Activated naive CD4-positive, alpha-beta T cell treated with anti-CD3 and anti-CD28 coated beads, Interleukin-2, amount 10 ng/mL, durations not matched to agents 7 days and 5 days (primary cell): ENCODE measurements around the gene NTM.

ENCODE experiments used
- CTCF ChIA-PET: fragments of 350-600 bp; sonication (Branson Sonifier 250); formaldehyde crosslinking; loops from one replicate; lab custom pipeline; 2021; ENCODE audit warnings: antibody characterized with exemption; lab: Charles Lee
- DNase-seq: peaks from one replicate; pipeline ENCODE4 v3.0.0-alpha.2; 2020
- H3K27ac Mint-ChIP-seq: one replicate; pipeline ENCODE4 v1.8.0; 2021; ENCODE audit warnings: mild to moderate bottlenecking, moderate library complexity, mixed read lengths
- H3K27me3 Mint-ChIP-seq: one replicate; pipeline ENCODE4 v1.8.0; 2021; ENCODE audit warnings: mild to moderate bottlenecking, mixed read lengths
- H3K36me3 Mint-ChIP-seq: one replicate; pipeline ENCODE4 v1.8.0; 2021; ENCODE audit warnings: mixed read lengths
- H3K4me1 Mint-ChIP-seq: one replicate; pipeline ENCODE4 v1.8.0; 2021; ENCODE audit warnings: mixed read lengths
- H3K4me3 Mint-ChIP-seq: one replicate; pipeline ENCODE4 v1.8.0; 2021; ENCODE audit warnings: mild to moderate bottlenecking, moderate library complexity, mixed read lengths
- H3K9me3 Mint-ChIP-seq: one replicate; pipeline ENCODE4 v1.8.0; 2021; ENCODE audit warnings: mixed read lengths

Gene NTM

DNA sequence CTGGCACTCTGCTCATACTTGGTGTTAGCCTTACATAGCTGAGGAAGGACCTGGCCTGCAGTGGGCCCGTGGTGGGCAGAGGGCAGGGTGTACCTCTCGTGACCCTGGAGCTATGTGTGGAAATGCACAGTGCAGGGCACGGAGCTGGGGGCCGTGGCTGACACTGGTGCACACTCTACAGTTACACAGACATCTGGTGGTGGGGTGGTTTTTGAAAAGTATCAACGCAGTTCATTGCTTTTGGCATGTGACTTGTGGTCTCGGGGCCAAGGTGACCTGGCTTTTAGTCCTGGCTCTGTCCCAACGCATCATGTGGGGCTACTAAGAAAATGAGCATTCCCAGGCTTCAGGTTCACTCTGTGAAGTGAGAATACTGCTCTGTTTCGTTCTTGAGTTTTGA lies 553.6 kb downstream of the NTM start:
- H3K9me3 Mint-ChIP-seq, result no peaks in the 10 kb centered on the region
- H3K36me3 Mint-ChIP-seq, result no peaks in the 10 kb centered on the region
- H3K4me3 Mint-ChIP-seq, result no peak overlapping the region
- H3K27me3 Mint-ChIP-seq, result no peaks in the 10 kb centered on the region
- CTCF ChIA-PET, result no interaction called here
- no peak for DNase-seq
- H3K4me1 Mint-ChIP-seq, result no peaks in the 10 kb centered on the region
- H3K27ac Mint-ChIP-seq, result no peak overlapping the region

GRCh38 chr11:131924457-131925201 lies 554.2 kb downstream of the NTM start:
- no peaks in the 10 kb centered on the region for H3K36me3 Mint-ChIP-seq
- H3K9me3 Mint-ChIP-seq, result no peaks in the 10 kb centered on the region
- H3K27me3 Mint-ChIP-seq, result no peaks in the 10 kb centered on the region
- H3K4me1 Mint-ChIP-seq, result no peaks in the 10 kb centered on the region
- no peak overlapping the region for H3K4me3 Mint-ChIP-seq
- H3K27ac Mint-ChIP-seq, result no peak overlapping the region
- CTCF ChIA-PET, result no interaction called here
- DNase-seq, result no peak

- Mint-ChIP-seq H3K27me3 (no peaks in the 10 kb centered on the region), H3K36me3 (no peaks in the 10 kb centered on the region), H3K4me1 (no peaks in the 10 kb centered on the region), H3K9me3 (no peaks in the 10 kb centered on the region), H3K4me3 (no peak overlapping the region), H3K27ac (no peak overlapping the region)
- no peak for DNase-seq
- CTCF ChIA-PET, result no interaction called here
Measured at GRCh38 chr11:131925829-131926228, 555.4 kb downstream of the NTM start.

DNA sequence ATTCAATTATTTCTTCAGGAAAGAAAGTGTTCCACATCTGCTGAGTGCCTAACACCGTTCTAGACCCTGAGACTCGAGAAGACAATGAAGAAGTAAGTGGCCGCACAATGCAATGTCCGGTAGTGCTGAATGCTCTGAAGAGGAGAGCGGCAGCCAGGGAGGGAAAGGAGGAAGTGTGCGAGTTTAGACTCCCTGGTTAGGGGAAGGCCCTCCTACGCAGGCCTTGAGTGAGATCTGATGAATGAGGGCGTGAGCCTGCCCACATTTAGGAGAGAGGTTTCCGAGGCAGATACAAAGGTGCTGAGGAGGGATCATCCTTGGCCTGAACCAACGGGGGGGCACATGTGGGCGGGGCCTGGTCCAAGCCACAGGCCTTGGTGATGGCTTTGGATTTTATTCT lies 558.6 kb downstream of the NTM start:
- no peak for DNase-seq
- H3K4me1 Mint-ChIP-seq, result no peaks in the 10 kb centered on the region
- no peaks in the 10 kb centered on the region for H3K36me3 Mint-ChIP-seq
- H3K4me3 Mint-ChIP-seq, result no peak overlapping the region
- H3K27me3 Mint-ChIP-seq, result no peaks in the 10 kb centered on the region
- H3K9me3 Mint-ChIP-seq, result no peaks in the 10 kb centered on the region
- no peak overlapping the region for H3K27ac Mint-ChIP-seq
- CTCF ChIA-PET, result interaction anchor here (0.7 kb wide), 1 partner anchor 251 kb away, joined by 3 read pairs; no protein-coding TSS in a partner anchor

GRCh38 chr11:131932584-131933325 lies 562.3 kb downstream of the NTM start:
- CTCF ChIA-PET, result no interaction called here
- Mint-ChIP-seq H3K4me3 (no peak overlapping the region), H3K4me1 (no peaks in the 10 kb centered on the region), H3K27me3 (no peaks in the 10 kb centered on the region), H3K27ac (no peak overlapping the region), H3K36me3 (no peaks in the 10 kb centered on the region), H3K9me3 (no peaks in the 10 kb centered on the region)
- DNase-seq, result no peak

DNA sequence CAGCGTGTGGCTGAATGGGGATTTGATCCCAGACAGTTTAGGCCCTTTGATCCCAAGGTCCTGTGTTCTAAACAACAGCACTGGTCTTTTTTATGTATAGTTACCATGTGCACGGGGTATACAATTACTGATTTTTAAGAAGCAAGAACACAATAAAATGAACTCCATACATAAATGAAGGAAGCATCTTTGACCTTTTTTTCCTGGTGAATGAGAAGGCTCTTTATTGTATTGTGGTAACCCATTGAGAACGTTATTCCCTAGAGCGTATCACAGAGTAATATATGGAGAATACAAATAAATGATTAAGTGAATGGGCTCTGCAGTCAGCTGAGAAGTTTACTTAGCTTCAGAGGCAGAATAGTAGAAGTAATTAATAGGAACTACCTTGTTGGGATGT lies 563.6 kb downstream of the NTM start:
- Mint-ChIP-seq H3K4me1 (no peaks in the 10 kb centered on the region), H3K9me3 (peaks cover 3% of the 10 kb centered on the region), H3K4me3 (no peak overlapping the region), H3K27ac (no peak overlapping the region), H3K36me3 (no peaks in the 10 kb centered on the region), H3K27me3 (no peaks in the 10 kb centered on the region)
- DNase-seq, result no peak
- CTCF ChIA-PET, result no interaction called here

DNA sequence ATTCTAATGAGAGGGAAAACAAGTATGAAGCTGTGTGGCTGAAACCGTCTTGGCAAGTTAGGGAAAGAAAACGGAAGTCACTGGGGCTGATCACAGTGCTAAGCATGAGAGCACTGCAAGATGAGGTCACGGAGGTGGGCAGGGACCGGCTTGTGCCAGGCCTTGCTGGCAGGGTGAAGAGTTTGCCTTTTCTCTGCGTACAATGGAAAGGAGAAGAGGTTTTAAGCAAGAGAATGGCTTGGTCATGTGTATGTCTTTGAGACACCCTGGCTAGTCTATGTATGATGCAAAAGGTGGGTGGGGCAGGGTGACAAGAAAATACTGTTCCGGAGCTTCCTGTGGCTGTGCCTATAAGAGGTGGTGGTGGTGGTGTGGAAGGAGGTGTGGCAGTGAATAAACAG lies 567.9 kb downstream of the NTM start:
- no peak overlapping the region for H3K4me3 Mint-ChIP-seq
- no peak for DNase-seq
- H3K27ac Mint-ChIP-seq, result no peak overlapping the region
- H3K4me1 Mint-ChIP-seq, result no peaks in the 10 kb centered on the region
- CTCF ChIA-PET, result no interaction called here
- H3K36me3 Mint-ChIP-seq, result no peaks in the 10 kb centered on the region
- H3K27me3 Mint-ChIP-seq, result no peaks in the 10 kb centered on the region
- H3K9me3 Mint-ChIP-seq, result peaks cover 5% of the 10 kb centered on the region

- no peak for DNase-seq
- Mint-ChIP-seq H3K4me3 (no peak overlapping the region), H3K4me1 (no peaks in the 10 kb centered on the region), H3K36me3 (no peaks in the 10 kb centered on the region), H3K27ac (no peak overlapping the region), H3K27me3 (no peaks in the 10 kb centered on the region), H3K9me3 (peaks cover 7% of the 10 kb centered on the region)
- CTCF ChIA-PET, result no interaction called here
Measured at GRCh38 chr11:131940126-131940525, 569.7 kb downstream of the NTM start.

GRCh38 chr11:131942878-131943277 lies 572.5 kb downstream of the NTM start:
- CTCF ChIA-PET, result no interaction called here
- H3K4me1 Mint-ChIP-seq, result no peaks in the 10 kb centered on the region
- H3K9me3 Mint-ChIP-seq, result peaks cover 7% of the 10 kb centered on the region

GRCh38 chr11:131943295-131943694 lies 572.9 kb downstream of the NTM start:
- Mint-ChIP-seq H3K27me3 (no peaks in the 10 kb centered on the region), H3K4me1 (no peaks in the 10 kb centered on the region), H3K27ac (no peak overlapping the region), H3K36me3 (no peaks in the 10 kb centered on the region), H3K9me3 (peaks cover 7% of the 10 kb centered on the region), H3K4me3 (no peak overlapping the region)
- CTCF ChIA-PET, result no interaction called here
- no peak for DNase-seq

More at GRCh38 chr11:131942878-131943277, 572.5 kb downstream of the NTM start:
- H3K4me3 Mint-ChIP-seq, result no peak overlapping the region
- no peak for DNase-seq
- H3K27ac Mint-ChIP-seq, result no peak overlapping the region
- H3K27me3 Mint-ChIP-seq, result no peaks in the 10 kb centered on the region
- no peaks in the 10 kb centered on the region for H3K36me3 Mint-ChIP-seq

DNA sequence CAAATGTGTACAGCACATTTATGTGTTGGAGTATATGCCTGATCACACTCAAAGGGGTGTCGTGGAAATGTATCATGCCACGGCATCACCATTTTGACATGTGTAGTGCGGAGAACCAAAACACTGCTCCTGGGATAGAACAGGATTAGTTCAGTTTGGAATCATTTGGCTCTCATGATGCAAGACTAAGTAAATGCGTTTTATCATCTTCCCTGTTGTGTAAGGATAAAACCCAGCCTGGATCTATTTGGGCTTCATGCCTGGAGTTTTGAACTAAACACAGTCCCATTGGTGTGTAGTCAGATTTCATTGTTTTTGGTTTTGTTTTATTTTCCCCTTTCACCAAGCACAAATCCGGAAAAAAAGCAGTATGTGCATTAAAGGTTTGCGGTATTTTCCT lies 574.3 kb downstream of the NTM start:
- H3K27ac Mint-ChIP-seq, result no peak overlapping the region
- H3K4me1 Mint-ChIP-seq, result no peaks in the 10 kb centered on the region
- H3K27me3 Mint-ChIP-seq, result no peaks in the 10 kb centered on the region
- CTCF ChIA-PET, result no interaction called here
- H3K9me3 Mint-ChIP-seq, result peaks cover 4% of the 10 kb centered on the region
- no peak for DNase-seq
- H3K4me3 Mint-ChIP-seq, result no peak overlapping the region
- H3K36me3 Mint-ChIP-seq, result no peaks in the 10 kb centered on the region

- H3K4me3 Mint-ChIP-seq, result no peak overlapping the region
- no peak for DNase-seq
- no peaks in the 10 kb centered on the region for H3K36me3 Mint-ChIP-seq
- no peak overlapping the region for H3K27ac Mint-ChIP-seq
- CTCF ChIA-PET, result no interaction called here
- H3K27me3 Mint-ChIP-seq, result no peaks in the 10 kb centered on the region
- H3K9me3 Mint-ChIP-seq, result peaks cover 5% of the 10 kb centered on the region
- no peaks in the 10 kb centered on the region for H3K4me1 Mint-ChIP-seq
Measured at GRCh38 chr11:131945706-131946105, 575.3 kb downstream of the NTM start.

GRCh38 chr11:131947511-131947910 lies 577.1 kb downstream of the NTM start:
- Mint-ChIP-seq H3K4me1 (no peaks in the 10 kb centered on the region), H3K4me3 (no peak overlapping the region)
- CTCF ChIA-PET, result no interaction called here

DNA sequence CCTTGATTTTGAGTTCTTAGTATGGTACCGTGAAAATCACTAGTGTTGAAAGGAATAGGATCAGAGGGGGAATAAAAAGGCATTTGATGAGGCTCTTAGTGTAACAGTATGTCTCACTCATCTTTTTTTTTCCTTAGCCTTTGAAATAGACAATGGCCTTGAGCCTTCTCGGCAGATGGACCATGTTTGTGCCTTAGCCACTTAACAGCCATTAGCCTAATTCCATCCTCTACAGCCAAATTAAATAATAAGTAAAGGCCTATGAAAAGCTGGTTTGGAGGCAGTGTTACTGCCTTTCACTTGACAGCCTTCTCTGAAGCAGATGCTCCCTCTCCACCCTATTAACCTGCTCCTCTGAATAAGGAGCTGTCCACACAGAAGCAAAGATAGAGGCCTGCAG lies 580.7 kb downstream of the NTM start:
- no peak for DNase-seq
- no peak overlapping the region for H3K27ac Mint-ChIP-seq
- CTCF ChIA-PET, result no interaction called here
- H3K9me3 Mint-ChIP-seq, result peaks cover 2% of the 10 kb centered on the region
- no peak overlapping the region for H3K4me3 Mint-ChIP-seq
- H3K4me1 Mint-ChIP-seq, result no peaks in the 10 kb centered on the region
- no peaks in the 10 kb centered on the region for H3K36me3 Mint-ChIP-seq
- H3K27me3 Mint-ChIP-seq, result no peaks in the 10 kb centered on the region

More at GRCh38 chr11:131947511-131947910, 577.1 kb downstream of the NTM start:
- no peak overlapping the region for H3K27ac Mint-ChIP-seq
- H3K27me3 Mint-ChIP-seq, result no peaks in the 10 kb centered on the region
- peaks cover 4% of the 10 kb centered on the region for H3K9me3 Mint-ChIP-seq
- no peaks in the 10 kb centered on the region for H3K36me3 Mint-ChIP-seq
- DNase-seq, result no peak

GRCh38 chr11:131954146-131954545 lies 583.7 kb downstream of the NTM start:
- no peak for DNase-seq
- Mint-ChIP-seq H3K4me3 (no peak overlapping the region), H3K27me3 (no peaks in the 10 kb centered on the region), H3K4me1 (no peaks in the 10 kb centered on the region), H3K36me3 (no peaks in the 10 kb centered on the region), H3K9me3 (peaks cover 4% of the 10 kb centered on the region), H3K27ac (no peak overlapping the region)
- CTCF ChIA-PET, result no interaction called here
